ENCODE data around the gene ECT2.

- no peak for TF ChIP-seq POLR2A (IDR thresholded peaks at IDR 0.05; ENCODE audit: low read length)
- TF ChIP-seq GATA1 (IDR thresholded peaks at IDR 0.05; ENCODE audit: low read depth, low read length) = no peak
Observed at GRCh38 chr3:172786036-172786435, 35.5 kb downstream of the ECT2 start.
